Suprapubic skin (tissue), 4 donors: ENCODE measurements around the gene RHOT1. TPM values are rescaled to one million over a fixed set of nuclear protein-coding genes. Genes with fewer than 3 reads are reported as not detected.
"Not testable (repeated sequence)": the region's sequence is repeated elsewhere in the genome, so short reads cannot be mapped to it uniquely, and the experiment has no call there.

Experiments
- DNase-seq, 2 donors: peaks; one replicate each; pipeline ENCODE4 v3.0.0-alpha.2; 2019; ENCODE audit warnings: low spot score in 2 of 2
- H3K27ac ChIP-seq: fragments of 200-600 bp; sonication (generic); one replicate; pipeline ENCODE4 v1.5.1; 2019
- H3K27me3 ChIP-seq: fragments of 200-600 bp; sonication (generic); one replicate; pipeline ENCODE4 v1.5.1; 2019
- H3K36me3 ChIP-seq: fragments of 200-600 bp; sonication (generic); one replicate; pipeline ENCODE4 v1.5.1; 2019
- H3K4me1 ChIP-seq: fragments of 200-600 bp; sonication (generic); one replicate; pipeline ENCODE4 v1.5.1; 2019
- H3K4me3 ChIP-seq: fragments of 200-600 bp; sonication (generic); one replicate; pipeline ENCODE4 v1.5.1; 2019; ENCODE audit warnings: mild to moderate bottlenecking
- H3K9me3 ChIP-seq: fragments of 200-600 bp; sonication (generic); one replicate; pipeline ENCODE4 v1.5.1; 2019
- CTCF ChIP-seq, 2 donors: fragments of 200-600 bp in 1 of 2; fragments of 450-650 bp in 1 of 2; sonication (generic) in 1 of 2; IDR thresholded peaks; one replicate each; pipeline ENCODE4 v1.5.1; 2016 to 2019; ENCODE audit warnings: antibody characterized with exemption in 2 of 2, mild to moderate bottlenecking in 1 of 2, moderate library complexity in 1 of 2
- EP300 ChIP-seq: sonication (generic); formaldehyde crosslinking; IDR thresholded peaks from one replicate; pipeline ENCODE4 v1.6.1; 2017; ENCODE audit warnings: antibody characterized with exemption
- POLR2A ChIP-seq, 2 donors: fragments of 450-650 bp; IDR thresholded peaks; one replicate each; pipeline ENCODE4 v1.6.1; 2017; ENCODE audit warnings: antibody characterized with exemption in 2 of 2, mild to moderate bottlenecking in 2 of 2, moderate library complexity in 2 of 2
- POLR2AphosphoS5 ChIP-seq, 3 donors: sonication (generic); formaldehyde crosslinking; IDR thresholded peaks; one replicate each; pipeline ENCODE4 v1.6.1; 2017; ENCODE audit warnings: antibody characterized with exemption in 3 of 3
- WGBS: methylation state at CpG from one replicate; pipeline ENCODE4 v1.1.5; 2018; 5-methylcytosine and 5-hydroxymethylcytosine counted together
- total RNA-seq, 4 donors: library from RNA; depleted of rRNA; stranded (reverse); fragments of >200 nt; gene quantifications; one replicate each; pipeline ENCODE4 v1.1.0, GENCODE V29; 2016

Gene RHOT1
- total RNA-seq, 4 donors from 2014 or later = 50.0 to 102 (median 61.4) TPM

- Histone ChIP-seq H3K27ac (peak overlapping the region; percentile 85), H3K9me3 (no peaks in the 10 kb centered on the region), H3K4me1 (peaks cover 25% of the 10 kb centered on the region), H3K27me3 (no peaks in the 10 kb centered on the region), H3K4me3 (no peak overlapping the region), H3K36me3 (no peaks in the 10 kb centered on the region)
- 58% methylated on average over 4 of the region's 4 CpGs for WGBS
- TF ChIP-seq EP300 (no peak), POLR2A (IDR thresholded peaks at IDR 0.05) (no peak), CTCF (IDR thresholded peaks at IDR 0.05) (no peak), POLR2AphosphoS5 (IDR thresholded peaks at IDR 0.05) (no peak)
- DNase-seq = no peak
Observed at GRCh38 chr17:32126325-32126724, 16.0 kb upstream of the RHOT1 start.

- DNase-seq = no peak
- Histone ChIP-seq H3K27ac (peak overlapping the region; percentile 85), H3K4me3 (peak overlapping the region; percentile 60), H3K9me3 (no peaks in the 10 kb centered on the region), H3K27me3 (no peaks in the 10 kb centered on the region), H3K4me1 (peaks cover 24% of the 10 kb centered on the region), H3K36me3 (no peaks in the 10 kb centered on the region)
- WGBS = 94% methylated on average over 8 of the region's 8 CpGs
- TF ChIP-seq POLR2AphosphoS5 (IDR thresholded peaks at IDR 0.05) (no peak), POLR2A (IDR thresholded peaks at IDR 0.05) (no peak), EP300 (no peak), CTCF (IDR thresholded peaks at IDR 0.05) (no peak)
Observed at GRCh38 chr17:32126746-32127145, 15.6 kb upstream of the RHOT1 start.

DNA sequence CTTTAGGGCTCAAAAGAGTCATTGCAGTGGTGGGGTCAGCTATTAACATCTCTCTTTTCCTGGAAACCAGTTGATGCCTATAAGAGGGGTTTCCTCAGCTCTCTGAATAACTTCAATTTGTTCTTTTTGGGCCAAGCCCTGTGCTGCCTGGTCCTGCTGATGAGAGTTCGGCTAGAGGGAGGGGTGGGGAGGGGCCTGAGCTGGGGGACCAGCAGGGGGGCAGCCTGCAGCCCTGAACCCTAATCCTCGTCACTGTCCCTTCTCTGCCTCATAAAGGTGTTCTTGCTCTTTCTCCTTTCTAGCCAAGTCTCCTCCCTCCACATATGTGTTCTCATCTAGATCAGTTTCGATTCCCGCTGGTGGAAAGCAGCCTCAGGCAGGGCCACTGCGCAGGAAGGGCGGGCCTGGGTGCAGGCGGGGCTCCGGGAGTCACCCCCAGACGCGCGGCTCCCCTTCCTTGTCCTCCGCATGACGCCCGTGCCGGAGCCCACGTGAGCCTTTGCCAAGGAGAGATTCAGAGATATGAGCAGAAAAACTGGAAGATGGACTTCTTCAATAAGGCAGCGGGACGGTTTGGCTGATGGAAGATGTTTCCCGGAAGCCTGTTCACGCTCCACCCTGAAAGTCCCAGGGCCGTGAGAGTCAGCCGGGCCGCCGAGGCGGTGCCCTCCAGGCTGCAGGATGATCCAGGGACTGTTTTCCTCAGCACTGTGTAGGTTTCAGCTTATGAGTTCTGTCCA lies 15.0 kb upstream of the RHOT1 start:
- DNase-seq = peak; percentile 92
- TF ChIP-seq CTCF (IDR thresholded peaks at IDR 0.05) (no peak), POLR2A (IDR thresholded peaks at IDR 0.05) (no peak), EP300 (no peak), POLR2AphosphoS5 (IDR thresholded peaks at IDR 0.05) (peak in 2 of 3 donors; percentile 59 to 81)
- Histone ChIP-seq H3K4me1 (peaks cover 24% of the 10 kb centered on the region), H3K9me3 (no peaks in the 10 kb centered on the region), H3K4me3 (peak overlapping the region; percentile 60), H3K27ac (peak overlapping the region; percentile 85), H3K36me3 (no peaks in the 10 kb centered on the region), H3K27me3 (no peaks in the 10 kb centered on the region)
- 0% methylated on average over 24 of the region's 25 CpGs for WGBS

GRCh38 chr17:32128470-32128869 lies 13.8 kb upstream of the RHOT1 start:
- not testable (repeated sequence) for H3K9me3 ChIP-seq, H3K27me3 ChIP-seq, H3K36me3 ChIP-seq, DNase-seq
- peaks cover 24% of the 10 kb centered on the region for H3K4me1 ChIP-seq
- 51% methylated on average over 7 of the region's 7 CpGs for WGBS
- peak overlapping the region; percentile 60 for H3K4me3 ChIP-seq
- H3K27ac ChIP-seq = peak overlapping the region; percentile 85

- 51% methylated on average over 14 of the region's 14 CpGs for WGBS
- DNase-seq = not testable (repeated sequence)
- TF ChIP-seq CTCF (IDR thresholded peaks at IDR 0.05) = peak in 1 of 2 donors; percentile 18
Observed at GRCh38 chr17:32135497-32136117, 6.7 kb upstream of the RHOT1 start.

More at GRCh38 chr17:32135497-32136117, 6.7 kb upstream of the RHOT1 start:
- H3K27ac ChIP-seq, H3K36me3 ChIP-seq, H3K27me3 ChIP-seq, H3K4me1 ChIP-seq, H3K4me3 ChIP-seq, H3K9me3 ChIP-seq: not testable (repeated sequence)
